ENCODE measurements around the gene NBAS. TPM values are rescaled to one million over a fixed set of nuclear protein-coding genes. Genes with fewer than 3 reads are reported as not detected.
"Not testable (repeated sequence)": the region's sequence is repeated elsewhere in the genome, so short reads cannot be mapped to it uniquely, and the experiment has no call there.

NBAS gene
- total RNA-seq, 1 experiment from 2014 or later: 44.2 TPM

- Histone ChIP-seq H3K4me1 (no peaks in the 10 kb centered on the region), H3K36me3 (no peaks in the 10 kb centered on the region), H3K4me3 (no peak overlapping the region), H3K27ac (no peak overlapping the region), H3K27me3 (no peaks in the 10 kb centered on the region), H3K9me3 (replicated peaks) (no peaks in the 10 kb centered on the region)
- no peak for DNase-seq
These were observed 132.1 kb downstream of the NBAS start for GRCh38 chr2:15429032-15429431.

- H3K4me3 ChIP-seq: no peak overlapping the region
- H3K9me3 ChIP-seq (replicated peaks): no peaks in the 10 kb centered on the region
- H3K27me3 ChIP-seq: no peaks in the 10 kb centered on the region
- H3K36me3 ChIP-seq: no peaks in the 10 kb centered on the region; the same call in none of the 2 replicates
- DNase-seq: no peak
- no peak overlapping the region for H3K27ac ChIP-seq
- no peaks in the 10 kb centered on the region for H3K4me1 ChIP-seq
These were observed 133.1 kb downstream of the NBAS start for GRCh38 chr2:15427987-15428386.

GRCh38 chr2:15426606-15427005 is 134.5 kb downstream of the NBAS start:
- no peak overlapping the region for H3K27ac ChIP-seq
- no peaks in the 10 kb centered on the region for H3K4me1 ChIP-seq
- H3K4me3 ChIP-seq: no peak overlapping the region
- H3K36me3 ChIP-seq: no peaks in the 10 kb centered on the region; the same call in none of the 2 replicates
- H3K27me3 ChIP-seq: no peaks in the 10 kb centered on the region
- no peaks in the 10 kb centered on the region for H3K9me3 ChIP-seq (replicated peaks)
- no peak for DNase-seq

- H3K4me1 ChIP-seq: no peaks in the 10 kb centered on the region
- no peak for DNase-seq
- no peak overlapping the region for H3K4me3 ChIP-seq
- H3K36me3 ChIP-seq: no peaks in the 10 kb centered on the region; the same call in none of the 2 replicates
- no peak overlapping the region for H3K27ac ChIP-seq
- no peaks in the 10 kb centered on the region for H3K9me3 ChIP-seq (replicated peaks)
- no peaks in the 10 kb centered on the region for H3K27me3 ChIP-seq
These were observed 135.4 kb downstream of the NBAS start for GRCh38 chr2:15425712-15426111.

GRCh38 chr2:15421753-15422152 is 139.4 kb downstream of the NBAS start:
- Histone ChIP-seq H3K27ac (no peak overlapping the region), H3K36me3 (no peaks in the 10 kb centered on the region; the same call in none of the 2 replicates), H3K9me3 (replicated peaks) (no peaks in the 10 kb centered on the region), H3K4me3 (no peak overlapping the region), H3K27me3 (no peaks in the 10 kb centered on the region), H3K4me1 (no peaks in the 10 kb centered on the region)
- no peak for DNase-seq

- no peak overlapping the region for H3K4me3 ChIP-seq
- no peaks in the 10 kb centered on the region for H3K27me3 ChIP-seq
- H3K9me3 ChIP-seq (replicated peaks): no peaks in the 10 kb centered on the region
- H3K4me1 ChIP-seq: no peaks in the 10 kb centered on the region
- H3K27ac ChIP-seq: no peak overlapping the region
- no peak for DNase-seq
- H3K36me3 ChIP-seq: peaks cover 12% of the 10 kb centered on the region
These were observed 145.4 kb downstream of the NBAS start for GRCh38 chr2:15415748-15416147.

GRCh38 chr2:15412779-15413178 is 148.4 kb downstream of the NBAS start:
- H3K36me3 ChIP-seq: peaks cover 12% of the 10 kb centered on the region
- H3K27me3 ChIP-seq: no peaks in the 10 kb centered on the region
- H3K4me1 ChIP-seq: no peaks in the 10 kb centered on the region
- H3K27ac ChIP-seq: no peak overlapping the region
- no peak for DNase-seq
- H3K9me3 ChIP-seq (replicated peaks): no peaks in the 10 kb centered on the region
- no peak overlapping the region for H3K4me3 ChIP-seq

- H3K9me3 ChIP-seq (replicated peaks): no peaks in the 10 kb centered on the region
- peaks cover 12% of the 10 kb centered on the region for H3K36me3 ChIP-seq
- no peak overlapping the region for H3K27ac ChIP-seq
- no peak overlapping the region for H3K4me3 ChIP-seq
- no peaks in the 10 kb centered on the region for H3K27me3 ChIP-seq
- no peaks in the 10 kb centered on the region for H3K4me1 ChIP-seq
- no peak for DNase-seq
These were observed 148.8 kb downstream of the NBAS start for GRCh38 chr2:15412309-15412708.

GRCh38 chr2:15410884-15411283 is 150.2 kb downstream of the NBAS start:
- H3K27me3 ChIP-seq: no peaks in the 10 kb centered on the region
- no peaks in the 10 kb centered on the region for H3K9me3 ChIP-seq (replicated peaks)

GRCh38 chr2:15408759-15409158 is 152.4 kb downstream of the NBAS start:
- no peaks in the 10 kb centered on the region for H3K4me1 ChIP-seq
- no peak overlapping the region for H3K4me3 ChIP-seq
- H3K27ac ChIP-seq: no peak overlapping the region
- no peaks in the 10 kb centered on the region for H3K27me3 ChIP-seq
- no peak for DNase-seq
- no peaks in the 10 kb centered on the region for H3K9me3 ChIP-seq (replicated peaks)
- H3K36me3 ChIP-seq: peaks cover 3% of the 10 kb centered on the region; the same call in 1 of the 2 replicates

More at GRCh38 chr2:15410884-15411283, 150.2 kb downstream of the NBAS start:
- Histone ChIP-seq H3K4me1 (no peaks in the 10 kb centered on the region), H3K27ac (no peak overlapping the region), H3K4me3 (no peak overlapping the region), H3K36me3 (peaks cover 8% of the 10 kb centered on the region)
- no peak for DNase-seq

- Histone ChIP-seq H3K4me1 (no peaks in the 10 kb centered on the region), H3K27me3 (no peaks in the 10 kb centered on the region), H3K4me3 (no peak overlapping the region), H3K27ac (no peak overlapping the region), H3K36me3 (no peaks in the 10 kb centered on the region), H3K9me3 (replicated peaks) (no peaks in the 10 kb centered on the region)
- DNase-seq: no peak
These were observed 153.5 kb downstream of the NBAS start for GRCh38 chr2:15407666-15408065.

- DNase-seq, H3K36me3 ChIP-seq: not testable (repeated sequence)
These were observed 156.6 kb downstream of the NBAS start for GRCh38 chr2:15404511-15404910.

GRCh38 chr2:15400240-15400826 is 160.8 kb downstream of the NBAS start:
- no peaks in the 10 kb centered on the region for H3K9me3 ChIP-seq (replicated peaks)
- H3K27ac ChIP-seq: no peak overlapping the region
- DNase-seq: no peak
- 0 out of 2 replicates have a peak, but pooled peaks cover 5% of the 10 kb centered on the region for H3K4me1 ChIP-seq
- H3K36me3 ChIP-seq: no peaks in the 10 kb centered on the region; the same call in 1 of the 2 replicates
- no peaks in the 10 kb centered on the region for H3K27me3 ChIP-seq
- H3K4me3 ChIP-seq: no peak overlapping the region

More at GRCh38 chr2:15404511-15404910, 156.6 kb downstream of the NBAS start:
- not testable (repeated sequence) for H3K9me3 ChIP-seq (replicated peaks); H3K27me3 ChIP-seq; H3K4me3 ChIP-seq; H3K4me1 ChIP-seq; H3K27ac ChIP-seq

GRCh38 chr2:15399241-15399640 is 161.9 kb downstream of the NBAS start:
- Histone ChIP-seq H3K4me3 (no peak overlapping the region), H3K9me3 (replicated peaks) (no peaks in the 10 kb centered on the region), H3K27me3 (no peaks in the 10 kb centered on the region), H3K4me1 (0 out of 2 replicates have a peak, but pooled peaks cover 5% of the 10 kb centered on the region), H3K36me3 (no peaks in the 10 kb centered on the region; the same call in 1 of the 2 replicates), H3K27ac (no peak overlapping the region)
- DNase-seq: no peak

GRCh38 chr2:15391751-15392150 is 169.4 kb downstream of the NBAS start:
- no peak for DNase-seq
- H3K4me1 ChIP-seq: 0 out of 2 replicates have a peak, but pooled peaks cover 5% of the 10 kb centered on the region
- H3K27me3 ChIP-seq: no peaks in the 10 kb centered on the region
- H3K36me3 ChIP-seq: peaks cover 10% of the 10 kb centered on the region
- H3K9me3 ChIP-seq (replicated peaks): no peaks in the 10 kb centered on the region
- H3K4me3 ChIP-seq: no peak overlapping the region
- no peak overlapping the region for H3K27ac ChIP-seq

- DNase-seq: no peak
- H3K9me3 ChIP-seq (replicated peaks): no peaks in the 10 kb centered on the region
- no peak overlapping the region for H3K4me3 ChIP-seq
- H3K27ac ChIP-seq: no peak overlapping the region
- H3K36me3 ChIP-seq: peaks cover 10% of the 10 kb centered on the region
- H3K4me1 ChIP-seq: no peaks in the 10 kb centered on the region
- no peaks in the 10 kb centered on the region for H3K27me3 ChIP-seq
These were observed 171.2 kb downstream of the NBAS start for GRCh38 chr2:15389895-15390294.
